A673 (cell line): ENCODE measurements around the gene C11orf71. TPM values are rescaled to one million over a fixed set of nuclear protein-coding genes. Genes with fewer than 3 reads are reported as not detected.

Experiments used
- BruUV-seq: library from RNA; stranded (reverse); fragments of 400-500 nt; replicated peaks from 2 replicates; lab custom pipeline; 2021; lab: Mats Ljungman, UMichigan
- CTCF ChIA-PET: fragments of 300-600 bp; sonication (Branson Sonifier 250); formaldehyde crosslinking; loops from one replicate; lab custom pipeline; 2022; ENCODE audit warnings: antibody characterized with exemption; lab: Charles Lee
- POLR2A ChIA-PET: fragments of 300-600 bp; sonication (Branson Sonifier 250); formaldehyde crosslinking; loops from one replicate; lab custom pipeline; 2022; ENCODE audit warnings: antibody characterized with exemption; ENCODE audit not compliant: low non-redundant PET; lab: Charles Lee
- DNase-seq: peaks from one replicate; pipeline ENCODE4 v3.0.0-alpha.2; 2015; ENCODE audit warnings: low spot score
- H3K27ac ChIP-seq: fragments of 200-600 bp; sonication (generic); 2 replicates; pipeline ENCODE4 v1.5.1; 2016; ENCODE audit warnings: mixed run types, low read depth, mild to moderate bottlenecking, mixed read lengths, antibody characterized with exemption, low read length; ENCODE audit not compliant: poor library complexity, severe bottlenecking
- H3K27me3 ChIP-seq: fragments of 200-600 bp; sonication (generic); replicated peaks from 2 replicates; pipeline ENCODE4 v1.6.1; 2017; ENCODE audit warnings: mixed run types, low read depth, mild to moderate bottlenecking, mixed read lengths, antibody characterized with exemption, low read length; ENCODE audit not compliant: insufficient read depth, poor library complexity
- H3K36me3 ChIP-seq: fragments of 200-600 bp; sonication (generic); 2 replicates; pipeline ENCODE4 v1.6.1; 2016; ENCODE audit warnings: mixed run types, mild to moderate bottlenecking, mixed read lengths, antibody characterized with exemption, low read length; ENCODE audit not compliant: insufficient read depth, poor library complexity, severe bottlenecking
- H3K4me1 ChIP-seq: fragments of 200-600 bp; sonication (generic); 2 replicates; pipeline ENCODE4 v1.6.1; 2017; ENCODE audit warnings: mixed run types, mild to moderate bottlenecking, mixed read lengths, antibody characterized with exemption, low read length; ENCODE audit not compliant: insufficient read depth, poor library complexity, severe bottlenecking
- H3K4me3 ChIP-seq: fragments of 200-600 bp; sonication (generic); 2 replicates; pipeline ENCODE4 v1.5.1; 2016; ENCODE audit warnings: low read depth, mixed run types, mild to moderate bottlenecking, mixed read lengths, low read length; ENCODE audit not compliant: poor library complexity, severe bottlenecking
- H3K9me3 ChIP-seq: fragments of 200-600 bp; sonication (generic); 2 replicates; pipeline ENCODE4 v1.6.1; 2016; ENCODE audit warnings: mixed run types, low read depth, mild to moderate bottlenecking, mixed read lengths, antibody characterized with exemption, low read length; ENCODE audit not compliant: poor library complexity, severe bottlenecking
- CTCF ChIP-seq: fragments of 300-800, 200-600 bp; sonication (generic); conservative IDR thresholded peaks from 2 replicates; pipeline ENCODE4 v1.5.1; 2017; ENCODE audit warnings: low read depth, mild to moderate bottlenecking, antibody characterized with exemption, low read length, moderate library complexity, mixed read lengths
- EZH2 ChIP-seq: fragments of 200-600 bp; sonication (generic); IDR thresholded peaks from 2 replicates; pipeline ENCODE4 v1.6.1; 2017; ENCODE audit warnings: borderline replicate concordance, low read depth, mild to moderate bottlenecking, mixed read lengths, antibody characterized with exemption, low read length; ENCODE audit not compliant: poor library complexity, severe bottlenecking
- intact Hi-C: fragments of 100-400 bp; cut with micrococcal nuclease; formaldehyde crosslinking; loops from one replicate; pipeline ENCODE4 v1.10.0; 2022; ENCODE audit not compliant: unreplicated experiment
- total RNA-seq: library from RNA; stranded (reverse); gene quantifications from 2 replicates; pipeline ENCODE4 v1.2.3, GENCODE V29; 2021

Gene C11orf71
- total RNA-seq, 1 experiment from 2014 or later = 7.4 TPM

DNA sequence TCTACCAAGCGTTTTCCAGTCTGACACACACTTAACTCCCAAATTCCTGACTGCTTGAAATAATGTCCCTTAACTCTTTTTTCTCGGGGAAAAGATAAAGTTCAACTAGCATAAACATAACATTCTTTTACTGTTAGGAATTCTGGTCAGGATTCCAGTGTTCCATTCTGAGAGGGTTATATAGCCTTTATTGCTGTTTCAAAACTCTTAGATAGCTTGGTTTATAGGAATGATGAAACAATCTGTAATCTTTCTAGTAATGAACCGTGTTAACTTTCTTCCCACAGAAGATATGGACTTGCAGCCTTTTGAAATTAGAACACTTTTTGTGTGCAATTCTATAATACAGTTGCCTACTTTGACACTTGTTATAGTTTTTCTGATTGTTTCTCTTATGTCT is 47.6 kb upstream of the C11orf71 start:
- no TSS peak for BruUV-seq
- H3K4me3 ChIP-seq = no peak overlapping the region
- peak overlapping the region; percentile 67 for H3K27ac ChIP-seq
- H3K27me3 ChIP-seq = no peaks in the 10 kb centered on the region
- ChIA-PET CTCF (no interaction called here), POLR2A (interaction anchor here (0.5 kb wide), 1 partner anchor 46 kb away, joined by 3 read pairs; no protein-coding TSS in a partner anchor)
- no peaks in the 10 kb centered on the region for H3K9me3 ChIP-seq
- no peak for TF ChIP-seq CTCF
- TF ChIP-seq EZH2 = no peak
- peak; percentile 23 for DNase-seq
- peaks cover 11% of the 10 kb centered on the region for H3K4me1 ChIP-seq
- peaks cover 13% of the 10 kb centered on the region for H3K36me3 ChIP-seq
- intact Hi-C loops = no loop called here

GRCh38 chr11:114447444-114447843 is 47.1 kb upstream of the C11orf71 start:
- ChIA-PET POLR2A (interaction anchor here (0.5 to 0.7 kb wide), 2 partner anchors 45 to 416 kb away, joined by 3 read pairs; no protein-coding TSS in a partner anchor), CTCF (no interaction called here)
- Histone ChIP-seq H3K9me3 (no peaks in the 10 kb centered on the region), H3K27me3 (no peaks in the 10 kb centered on the region), H3K4me1 (peaks cover 11% of the 10 kb centered on the region), H3K4me3 (no peak overlapping the region), H3K36me3 (peaks cover 13% of the 10 kb centered on the region), H3K27ac (peak overlapping the region; percentile 67)
- DNase-seq = no peak
- TF ChIP-seq EZH2 (no peak), CTCF (no peak)
- intact Hi-C loops = no loop called here
- no TSS peak for BruUV-seq

- ChIA-PET POLR2A (no interaction called here), CTCF (interaction anchor here (0.6 kb wide), 1 partner anchor 153 kb away, joined by 3 read pairs; no protein-coding TSS in a partner anchor)
- intact Hi-C loops = no loop called here
- DNase-seq = no peak
- H3K4me1 ChIP-seq = peaks cover 3% of the 10 kb centered on the region
- no peaks in the 10 kb centered on the region for H3K9me3 ChIP-seq
- H3K4me3 ChIP-seq = no peak overlapping the region
- TF ChIP-seq CTCF (no peak), EZH2 (no peak)
- H3K36me3 ChIP-seq = no peaks in the 10 kb centered on the region
- no TSS peak for BruUV-seq
- no peaks in the 10 kb centered on the region for H3K27me3 ChIP-seq
- H3K27ac ChIP-seq = no peak overlapping the region
Observed at GRCh38 chr11:114442536-114442935, 42.2 kb upstream of the C11orf71 start.
